ENCODE data around the gene HOXA10. TPM values are rescaled to one million over a fixed set of nuclear protein-coding genes. Genes with fewer than 3 reads are reported as not detected.

The HOXA10 gene
- total and polyA plus RNA-seq, 2 experiments from 2014 or later, result not detected

- no peak for TF ChIP-seq CTCF (IDR thresholded peaks at IDR 0.05; ENCODE audit: low read depth, low read length)
- H3K36me3 ChIP-seq, result no peaks in the 10 kb centered on the region
- H3K9me3 ChIP-seq (ENCODE audit: low read depth), result no peaks in the 10 kb centered on the region
- H3K27ac ChIP-seq, result no peak overlapping the region
- no peaks in the 10 kb centered on the region for H3K4me1 ChIP-seq (ENCODE audit: low read depth)
- no peak for DNase-seq (ENCODE audit: low read depth in 1 of 2, low spot score in 1 of 2)
- peaks cover 100% of the 10 kb centered on the region for H3K27me3 ChIP-seq
- H3K4me3 ChIP-seq, result no peak overlapping the region
Observed at GRCh38 chr7:27191161-27191731, 17.1 kb upstream of the HOXA10 start.

DNA sequence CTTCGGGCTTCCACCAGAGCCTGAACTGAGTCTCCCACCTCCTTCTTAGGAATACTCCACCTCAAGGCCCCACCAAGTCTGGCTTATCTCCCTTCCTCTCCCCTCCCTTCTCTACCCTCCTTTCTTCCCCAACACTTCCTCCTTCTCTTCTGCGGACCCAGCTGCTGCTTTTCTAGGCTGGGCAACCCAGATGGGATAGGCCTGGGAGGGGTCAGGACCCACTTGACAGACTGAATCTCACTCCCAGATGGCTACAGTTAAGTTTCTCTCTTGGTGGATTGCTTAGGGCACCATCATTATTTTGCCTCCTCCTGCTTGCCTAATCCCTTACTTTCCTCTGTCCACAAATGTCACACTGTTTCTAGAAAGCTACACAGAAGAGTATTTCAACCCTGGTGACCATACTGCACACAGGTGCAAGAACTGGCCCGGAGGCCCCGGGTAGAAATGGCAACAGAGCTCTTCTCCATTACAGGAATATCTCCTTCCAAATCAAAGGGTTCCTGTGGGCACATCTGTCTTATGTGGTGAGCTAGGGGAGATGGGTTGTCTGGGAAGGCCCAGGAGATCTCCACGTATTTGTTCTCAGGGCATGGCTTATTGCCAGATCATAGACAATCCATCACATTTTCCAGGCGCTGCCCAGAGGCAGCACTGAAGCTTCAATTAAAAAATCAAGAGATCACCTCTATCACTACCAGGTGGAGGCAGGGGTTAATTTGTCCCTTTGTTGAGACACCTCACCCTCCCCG is 16.1 kb upstream of the HOXA10 start:
- Histone ChIP-seq H3K27ac (no peak overlapping the region), H3K9me3 (ENCODE audit: low read depth) (no peaks in the 10 kb centered on the region), H3K27me3 (peaks cover 100% of the 10 kb centered on the region), H3K4me3 (no peak overlapping the region), H3K4me1 (ENCODE audit: low read depth) (no peaks in the 10 kb centered on the region), H3K36me3 (no peaks in the 10 kb centered on the region)
- TF ChIP-seq CTCF (IDR thresholded peaks at IDR 0.05; ENCODE audit: low read depth, low read length), result no peak
- no peak for DNase-seq (ENCODE audit: low read depth in 1 of 2, low spot score in 1 of 2)

GRCh38 chr7:27189295-27189996 is 15.3 kb upstream of the HOXA10 start:
- no peaks in the 10 kb centered on the region for H3K4me1 ChIP-seq (ENCODE audit: low read depth)
- peaks cover 100% of the 10 kb centered on the region for H3K27me3 ChIP-seq
- no peak overlapping the region for H3K27ac ChIP-seq
- no peaks in the 10 kb centered on the region for H3K9me3 ChIP-seq (ENCODE audit: low read depth)
- no peak overlapping the region for H3K4me3 ChIP-seq
- no peak for TF ChIP-seq CTCF (IDR thresholded peaks at IDR 0.05; ENCODE audit: low read depth, low read length)
- H3K36me3 ChIP-seq, result no peaks in the 10 kb centered on the region
- DNase-seq (ENCODE audit: low read depth in 1 of 2, low spot score in 1 of 2), result no peak

DNA sequence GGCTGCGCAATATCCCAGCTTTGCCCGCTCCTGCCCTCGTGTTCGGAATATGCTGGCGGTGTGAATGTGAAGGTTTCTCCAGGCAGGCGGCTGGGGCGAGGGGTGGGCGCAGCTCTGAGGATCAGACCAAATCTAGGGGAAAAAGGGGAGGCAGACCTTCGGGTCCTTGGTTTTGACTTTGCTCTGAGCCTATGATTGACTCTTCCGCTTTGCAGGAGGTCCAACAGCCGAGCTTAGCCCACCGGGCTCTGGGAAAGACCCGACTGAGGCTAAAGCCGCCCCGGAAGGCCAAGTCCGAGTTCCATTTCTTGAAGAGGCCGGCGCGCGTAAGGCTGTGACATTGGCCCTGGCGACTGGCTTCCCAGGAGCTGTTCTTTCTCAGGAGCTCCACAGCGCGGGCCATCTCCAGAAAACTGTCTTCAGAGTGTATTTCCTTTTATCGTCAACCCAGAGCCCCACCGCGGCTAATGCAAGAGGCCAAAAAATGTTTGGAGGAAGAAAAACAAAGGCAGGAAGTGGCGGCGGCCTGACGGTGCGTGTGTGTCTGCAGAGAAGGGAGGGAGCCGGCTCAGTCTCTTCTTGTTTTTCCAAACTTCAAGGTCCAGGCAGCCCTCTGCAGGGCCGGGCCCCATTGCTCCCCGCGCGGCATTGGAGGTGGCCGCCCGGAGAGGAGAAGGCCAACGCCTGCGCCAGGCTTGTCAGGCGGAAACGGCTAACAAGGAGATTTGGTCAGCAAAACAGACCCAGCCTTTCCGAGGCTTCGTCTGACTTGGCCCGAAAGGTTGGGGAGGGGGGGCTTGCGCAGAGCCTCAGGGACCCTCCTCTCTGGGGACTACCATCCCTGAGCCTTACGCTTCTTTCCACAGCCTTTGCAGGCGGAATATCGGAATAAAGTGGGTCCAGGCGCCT is 14.5 kb upstream of the HOXA10 start:
- H3K9me3 ChIP-seq (ENCODE audit: low read depth), result no peaks in the 10 kb centered on the region
- H3K27ac ChIP-seq, result no peak overlapping the region
- DNase-seq (ENCODE audit: low read depth in 1 of 2, low spot score in 1 of 2), result peak in 1 of 2 donors; percentile 30
- peaks cover 100% of the 10 kb centered on the region for H3K27me3 ChIP-seq
- H3K4me3 ChIP-seq, result peak overlapping the region; percentile 10
- no peaks in the 10 kb centered on the region for H3K36me3 ChIP-seq
- TF ChIP-seq CTCF (IDR thresholded peaks at IDR 0.05; ENCODE audit: low read depth, low read length), result no peak
- peaks cover 3% of the 10 kb centered on the region for H3K4me1 ChIP-seq (ENCODE audit: low read depth)
